ENCODE measurements around the gene HCFC1. TPM values are rescaled to one million over a fixed set of nuclear protein-coding genes. Genes with fewer than 3 reads are reported as not detected.

The HCFC1 gene
- polyA plus RNA-seq, 2 of the 4 experiments (the other 2 are of a cell fraction): 4.4 to 33.3 TPM

DNA sequence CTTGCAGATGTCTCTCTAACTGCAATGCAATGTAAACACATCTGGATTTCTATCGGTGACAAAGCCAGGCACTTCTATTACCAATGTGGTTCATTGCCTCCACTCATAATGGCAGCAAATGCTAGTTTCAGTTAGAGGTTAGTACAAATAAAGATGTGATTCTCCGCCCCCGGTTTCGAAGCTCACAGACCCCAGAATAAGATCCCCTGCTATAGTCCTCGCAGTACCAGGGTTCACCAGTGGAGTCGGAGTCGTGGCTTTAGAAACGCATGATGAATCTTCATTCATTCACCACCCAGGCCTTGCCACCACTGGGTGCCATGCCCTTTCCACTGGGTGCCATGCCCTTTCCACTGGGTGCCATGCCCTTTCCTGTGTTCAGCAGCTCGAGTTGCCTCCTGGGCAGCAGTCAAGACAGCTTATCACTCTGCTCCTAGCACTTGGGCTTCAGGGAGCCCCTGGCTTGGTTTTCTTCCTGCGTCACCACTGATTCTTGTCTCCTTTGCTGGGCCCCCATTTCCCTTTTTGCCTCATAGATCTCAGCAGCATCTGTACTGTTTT is 33.3 kb downstream of the HCFC1 start:
- Histone ChIP-seq H3K4me1 (peaks cover 5% of the 10 kb centered on the region; the same call in 1 of the 3 replicates), H3K9me3 (no peaks in the 10 kb centered on the region), H3K4me2 (no peak overlapping the region), H3K27ac (no peak overlapping the region), H3K4me3 (no peak overlapping the region)
- ChIA-PET CTCF (interaction anchor here (0.6 to 25.1 kb wide), 5 partner anchors 7 to 175 kb away, joined by 3 to 363 read pairs (median 4); partner anchors contain the start of genes ARHGAP4, NAA10 and RENBP), POLR2A (no interaction called here)
- ATAC-seq: no peak
- no peak for DNase-seq (ENCODE audit: low read depth in 1 of 2, low spot score in 1 of 2)
- FAIRE-seq: peak; percentile 86
- TF ChIP-seq CBX8 (IDR thresholded peaks at IDR 0.05): no peak
- TF ChIP-seq FOSL2 (IDR thresholded peaks at IDR 0.05): no peak
- no peak for TF ChIP-seq FOSL2 (CRISPR knock-in tag; IDR thresholded peaks at IDR 0.05)
- TF ChIP-seq RNF2 (IDR thresholded peaks at IDR 0.05; ENCODE audit: borderline replicate concordance, low read depth): no peak
- 68% methylated on average over 10 of the region's 10 CpGs for WGBS (ENCODE audit: missing lambda C conversion rate)

DNA sequence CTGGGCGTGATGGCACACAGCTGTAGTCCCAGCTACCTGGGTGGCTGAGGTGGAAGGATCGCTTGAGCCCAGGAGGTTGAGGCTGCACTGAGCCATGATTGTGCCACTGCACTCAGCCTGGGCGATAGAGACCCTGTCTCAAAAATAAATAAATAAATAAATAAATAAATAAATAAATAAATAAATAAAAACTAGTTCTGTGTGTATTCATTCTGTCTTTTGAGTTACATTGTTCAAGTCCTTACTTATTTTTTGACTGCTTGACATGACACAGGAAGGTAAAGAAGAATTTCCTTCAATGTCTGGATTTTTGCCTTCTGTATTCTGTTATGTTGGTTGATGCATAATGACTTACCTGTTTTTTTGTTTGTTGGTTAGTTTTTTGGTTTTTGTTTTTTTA is 34.6 kb downstream of the HCFC1 start:
- 92% methylated on average over 3 of the region's 3 CpGs for WGBS (ENCODE audit: missing lambda C conversion rate)
- H3K9me3 ChIP-seq: no peaks in the 10 kb centered on the region
- ATAC-seq (no peak), FAIRE-seq (no peak), DNase-seq (ENCODE audit: low read depth in 1 of 2, low spot score in 1 of 2) (no peak)
- H3K4me2 ChIP-seq: no peak overlapping the region
- H3K4me1 ChIP-seq: peaks cover 9% of the 10 kb centered on the region; the same call in 1 of the 3 replicates
- POLR2A ChIA-PET: interaction anchor here (1.5 kb wide), 1 partner anchor 9 kb away, joined by 6 read pairs; no protein-coding TSS in a partner anchor
- no peak overlapping the region for H3K27ac ChIP-seq
- H3K4me3 ChIP-seq: no peak overlapping the region
- CTCF ChIA-PET: interaction anchor here (17.9 to 25.1 kb wide), 2 partner anchors 8 kb away, joined by 363 read pairs; partner anchors contain the start of genes ARHGAP4, NAA10 and RENBP
- TF ChIP-seq PHF8 (IDR thresholded peaks at IDR 0.05; ENCODE audit: borderline replicate concordance, low read depth): no peak
- TF ChIP-seq SMC3 (IDR thresholded peaks at IDR 0.05): no peak
- peak; percentile 87 for TF ChIP-seq ZC3H11A (IDR thresholded peaks at IDR 0.05)

- WGBS (ENCODE audit: missing lambda C conversion rate): 36% methylated on average over 9 of the region's 32 CpGs
Measured at GRCh38 chrX:153935326-153935851, 36.2 kb downstream of the HCFC1 start.

GRCh38 chrX:153934762-153935325 is 36.8 kb downstream of the HCFC1 start, which contains the start of gene NAA10:
Gene NAA10 (minus strand): TSS chrX:153935037. CDS start chrX:153934904, 133 bp downstream.
- Histone ChIP-seq H3K4me1 (peaks cover 9% of the 10 kb centered on the region; the same call in 1 of the 3 replicates), H3K4me2 (peak within 1 kb of the TSS; percentile 98), H3K9me3 (no peaks in the 10 kb centered on the region), H3K4me3 (peak within 1 kb of the TSS; percentile 91), H3K27ac (peak within 1 kb of the TSS; percentile 86 to 92)
- TF ChIP-seq BCL3 (IDR thresholded peaks at IDR 0.05): 0 out of 3 replicates have a peak, but pooled peaks have one; percentile 57
- TF ChIP-seq, protein P1, sequence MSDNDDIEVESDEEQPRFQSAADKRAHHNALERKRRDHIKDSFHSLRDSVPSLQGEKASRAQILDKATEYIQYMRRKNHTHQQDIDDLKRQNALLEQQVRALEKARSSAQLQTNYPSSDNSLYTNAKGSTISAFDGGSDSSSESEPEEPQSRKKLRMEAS (IDR thresholded peaks at IDR 0.05): no peak
- peak; percentile 63 for TF ChIP-seq POLR2A (IDR thresholded peaks at IDR 0.05; ENCODE audit: low read length)
- peak in 1 of 2 experiments; percentile 78; a peak in 2 of 5 replicates for TF ChIP-seq JUN (IDR thresholded peaks at IDR 0.05)
- TF ChIP-seq MYC (IDR thresholded peaks at IDR 0.05; ENCODE audit: borderline replicate concordance, low read length): 0 out of 2 replicates have a peak, but pooled peaks have one; percentile 12
- no peak for TF ChIP-seq RFX5 (IDR thresholded peaks at IDR 0.05)
- ChIA-PET CTCF (interaction anchor here (4.5 to 25.1 kb wide), 2 partner anchors 10 to 12 kb away, joined by 26 to 363 read pairs; partner anchors contain the start of gene RENBP), POLR2A (interaction anchor here (0.5 to 1.0 kb wide), 5 partner anchors 10 to 993 kb away, joined by 3 to 4 read pairs (median 3); partner anchors contain the start of gene HCFC1)
- ATAC-seq (peak; percentile 95 to 96), FAIRE-seq (no peak), DNase-seq (ENCODE audit: low read depth in 1 of 2, low spot score in 1 of 2) (peak; percentile 72)
- no CpG with 5 or more reads among the region's 87 CpGs for WGBS (ENCODE audit: missing lambda C conversion rate)

More at GRCh38 chrX:153935326-153935851, 36.2 kb downstream of the HCFC1 start:
- DNase-seq (ENCODE audit: low read depth in 1 of 2, low spot score in 1 of 2) (no peak), FAIRE-seq (no peak), ATAC-seq (peak; percentile 36 to 54)
- H3K9me3 ChIP-seq: no peaks in the 10 kb centered on the region
- CTCF ChIA-PET: interaction anchor here (0.6 to 25.1 kb wide), 3 partner anchors 10 to 75 kb away, joined by 4 to 363 read pairs (median 26); partner anchors contain the start of gene RENBP
- TF ChIP-seq MYC (IDR thresholded peaks at IDR 0.05; ENCODE audit: borderline replicate concordance, low read length) (0 out of 2 replicates have a peak, but pooled peaks have one; percentile 3), TFCP2L1 (CRISPR knock-in tag; IDR thresholded peaks at IDR 0.05) (no peak)
- TF ChIP-seq, protein P1 (IDR thresholded peaks at IDR 0.05): peak; percentile 44; the same call in 1 of the 2 replicates
- POLR2A ChIA-PET: interaction anchor here (0.5 to 1.0 kb wide), 5 partner anchors 10 to 994 kb away, joined by 3 to 4 read pairs (median 3); partner anchors contain the start of gene HCFC1
- H3K27ac ChIP-seq: peak overlapping the region; percentile 86 to 92
- H3K4me2 ChIP-seq: peak overlapping the region; percentile 98
- H3K4me3 ChIP-seq: peak overlapping the region; percentile 91
- peaks cover 9% of the 10 kb centered on the region; the same call in 1 of the 3 replicates for H3K4me1 ChIP-seq

Measured in A549 (cell line).